GM12878 (cell line): ENCODE data around the gene CLDN16. TPM values are rescaled to one million over a fixed set of nuclear protein-coding genes. Genes with fewer than 3 reads are reported as not detected.

Experiments
- ATAC-seq: fragments of 200-7000 bp; cut with Tn5 transposase; 3 replicates; pipeline ENCODE4 v1.9.1; 2020; ENCODE audit warnings: mild to moderate bottlenecking, moderate library complexity
- BruUV-seq: library from RNA; stranded (reverse); fragments of 400-500 nt; replicated peaks from 2 replicates; lab custom pipeline; 2021; lab: Mats Ljungman, UMichigan
- CTCF ChIA-PET: fragments of 300-600 bp; sonication (Branson Sonifier 250); formaldehyde crosslinking; extraction: SDS; loops from one replicate; lab custom pipeline; 2021; ENCODE audit warnings: inconsistent platforms; lab: Yijun Ruan, JAX
- POLR2A ChIA-PET: fragments of 350-600 bp; formaldehyde crosslinking; extraction: SDS; loops from one replicate; lab custom pipeline; 2021; ENCODE audit warnings: inconsistent platforms; lab: Charles Lee
- RAD21 ChIA-PET: fragments of 300-600 bp; sonication (Branson Sonifier 250); formaldehyde crosslinking; loops from one replicate; lab custom pipeline; 2023; ENCODE audit warnings: antibody characterized with exemption; ENCODE audit not compliant: unreplicated experiment; lab: Charles Lee
- SMC1A ChIA-PET: fragments of 300-600 bp; sonication (Branson Sonifier 250); formaldehyde crosslinking; loops from one replicate; lab custom pipeline; 2023; ENCODE audit not compliant: unreplicated experiment, uncharacterized antibody; lab: Charles Lee
- DNase-seq: peaks from one replicate; pipeline ENCODE4 v3.0.0-alpha.2; 2011; ENCODE audit warnings: low read depth, low spot score
- FAIRE-seq: peaks from 3 replicates; lab custom pipeline; 2011; peaks lifted over from hg19 to GRCh38; lab: Jason Lieb, UNC
- H2AFZ ChIP-seq: 2 replicates; pipeline ENCODE4 v1.6.0; 2011; ENCODE audit warnings: low read depth, low read length, control low read depth; ENCODE audit not compliant: control insufficient read depth
- H3K27ac ChIP-seq: 2 replicates; pipeline ENCODE4 v1.5.1; 2011; ENCODE audit warnings: control low read depth; ENCODE audit not compliant: control insufficient read depth, insufficient read depth
- H3K27me3 ChIP-seq, 2 experiments: replicated peaks in 1 of 2; 2 replicates each; pipeline versions ENCODE4 v1.6.0 to v1.6.1; 2011; ENCODE audit warnings: low read length in 1 of 2; ENCODE audit not compliant: control insufficient read depth in 2 of 2, insufficient read depth in 2 of 2
- H3K36me3 ChIP-seq, 2 experiments: 2 replicates each; pipeline ENCODE4 v1.5.1; 2011; ENCODE audit warnings: low read length in 1 of 2; ENCODE audit not compliant: control insufficient read depth in 2 of 2, insufficient read depth in 2 of 2
- H3K4me1 ChIP-seq: 2 replicates; pipeline ENCODE4 v1.6.1; 2011; ENCODE audit warnings: mild to moderate bottlenecking, low read length, moderate library complexity, mixed read lengths; ENCODE audit not compliant: control insufficient read depth, insufficient read depth
- H3K4me2 ChIP-seq: 2 replicates; pipeline ENCODE4 v1.6.0; 2011; ENCODE audit warnings: control low read depth; ENCODE audit not compliant: control insufficient read depth, insufficient read depth
- H3K4me3 ChIP-seq: fragments of 200-600 bp; sonication (generic); 2 replicates; pipeline ENCODE4 v1.5.1; 2016
- H3K79me2 ChIP-seq: 2 replicates; pipeline ENCODE4 v1.6.0; 2011; ENCODE audit warnings: low read length; ENCODE audit not compliant: control insufficient read depth, insufficient read depth
- H3K9ac ChIP-seq: 2 replicates; pipeline ENCODE4 v1.8.0; 2011; ENCODE audit warnings: low read length, control low read depth, mixed read lengths; ENCODE audit not compliant: control insufficient read depth, insufficient read depth
- H3K9me3 ChIP-seq: replicated peaks from 3 replicates; pipeline ENCODE4 v1.5.1; 2011; ENCODE audit warnings: mild to moderate bottlenecking, low read length; ENCODE audit not compliant: control insufficient read depth, insufficient read depth
- H4K20me1 ChIP-seq: 2 replicates; pipeline ENCODE4 v1.6.0; 2011; ENCODE audit not compliant: control insufficient read depth, insufficient read depth
- ASH2L ChIP-seq: fragments of 300-600, 200-600 bp; sonication (generic); IDR thresholded peaks from 2 replicates; pipeline ENCODE4 v1.6.1; 2017; ENCODE audit warnings: low read depth, mild to moderate bottlenecking, borderline replicate concordance
- BCL11A ChIP-seq: IDR thresholded peaks from 2 replicates; pipeline ENCODE4 v1.6.1; 2011; ENCODE audit warnings: low read depth, low read length
- EP300 ChIP-seq, 2 experiments: fragments of 150-350 bp in 1 of 2; IDR thresholded peaks; 2 replicates each; pipeline ENCODE4 v1.6.1; 2011 to 2012; ENCODE audit warnings: low read depth in 2 of 2, low read length in 2 of 2, borderline replicate concordance in 1 of 2, improper control_type of control experiment in 1 of 2, inconsistent platforms in 1 of 2; ENCODE audit not compliant: control insufficient read depth in 1 of 2
- ETV6 ChIP-seq, 2 experiments: fragments of 450-650 bp in 1 of 2; IDR thresholded peaks in 1 of 2; conservative IDR thresholded peaks in 1 of 2; 2 replicates each; pipeline ENCODE4 v1.6.1; 2014; ENCODE audit warnings: antibody characterized with exemption in 1 of 2, borderline replicate concordance in 1 of 2, low read depth in 1 of 2, mild to moderate bottlenecking in 1 of 2, moderate library complexity in 1 of 2
- HCFC1 ChIP-seq: fragments of 150-350 bp; IDR thresholded peaks from 2 replicates; pipeline ENCODE4 v1.6.1; 2014; ENCODE audit warnings: low read length
- HDGF ChIP-seq: fragments of 450-650 bp; IDR thresholded peaks from 2 replicates; pipeline ENCODE4 v1.6.1; 2016; ENCODE audit warnings: antibody characterized with exemption
- NFYA ChIP-seq: IDR thresholded peaks from 2 replicates; pipeline ENCODE4 v1.6.1; 2011; ENCODE audit warnings: low read depth, mild to moderate bottlenecking, low read length, improper control_type of control experiment, borderline replicate concordance
- RAD21 ChIP-seq: IDR thresholded peaks from 2 replicates; pipeline ENCODE4 v1.6.1; 2011; ENCODE audit warnings: mild to moderate bottlenecking, low read depth, low read length, moderate library complexity; ENCODE audit not compliant: insufficient read depth
- RELA ChIP-seq: fragments of 450-650 bp; IDR thresholded peaks from 2 replicates; pipeline ENCODE4 v1.8.0; 2014; ENCODE audit warnings: borderline replicate concordance; ENCODE audit not compliant: partially characterized antibody
- SMAD5 ChIP-seq: IDR thresholded peaks from 2 replicates; pipeline ENCODE4 v1.6.1; 2016; ENCODE audit warnings: antibody characterized with exemption, low read depth
- TAF1 ChIP-seq: IDR thresholded peaks from 2 replicates; pipeline ENCODE4 v1.6.1; 2011; ENCODE audit warnings: mild to moderate bottlenecking, low read depth, low read length, borderline replicate concordance
- WGBS: methylation state at CpG from one replicate; pipeline ENCODE4 v1.1.6; 2016; ENCODE audit warnings: low lambda C conversion rate; ENCODE audit not compliant: insufficient replicate concordance, insufficient coverage; ENCODE audit errors: missing lambda C conversion rate; 5-methylcytosine and 5-hydroxymethylcytosine counted together
- in situ Hi-C: fragments of 300-500 bp; cut with MboI; formaldehyde crosslinking; loops from 9 replicates; pipeline ENCODE4 v1.14.3; 2018; ENCODE audit warnings: mixed read lengths
- intact Hi-C: fragments of 100-400 bp; cut with micrococcal nuclease; formaldehyde crosslinking; loops from one replicate; pipeline ENCODE4 v1.14.2; 2022; ENCODE audit not compliant: unreplicated experiment
- polyA plus RNA-seq, 11 experiments: library from polyadenylated mRNA; depleted of rRNA in 4 of 11; unstranded in 6 of 11; stranded (reverse) in 5 of 11; fragments of >200 nt; fragmentation: Nextera tagmentation in 4 of 11; fragmentation: Illumina TruSeq in 1 of 11; extraction: Ambion mirVana in 4 of 11; extraction: Trizol in 1 of 11; gene quantifications; 1 replicate in 1 of 11; 2 replicates in 10 of 11; pipeline versions ENCODE4 v1.2.1 to v1.2.3, GENCODE V29; 2011 to 2016; ENCODE audit warnings: inconsistent platforms in 2 of 11, missing spikeins in 2 of 11, low read depth in 1 of 11
- total RNA-seq, 4 experiments: library from RNA; depleted of rRNA in 3 of 4; stranded (reverse); fragments of >200 nt in 3 of 4; fragmentation: Illumina TruSeq in 1 of 4; extraction: Trizol in 1 of 4; gene quantifications; 2 replicates each; pipeline versions ENCODE4 v1.2.1 to v1.2.3, GENCODE V29; 2013 to 2021
- TF ChIP-seq, protein P1 (sequence below): IDR thresholded peaks from 2 replicates; pipeline ENCODE4 v1.6.1; 2012; ENCODE audit warnings: improper control_type of control experiment, low read depth, low read length; ENCODE audit not compliant: insufficient replicate concordance

The CLDN16 gene
- total and polyA plus RNA-seq, 10 of the 15 experiments (the other 5 are each of a cell fraction or from before 2014, with no cell fraction given), result 3.2 to 26.6 (median 4.0) TPM

DNA sequence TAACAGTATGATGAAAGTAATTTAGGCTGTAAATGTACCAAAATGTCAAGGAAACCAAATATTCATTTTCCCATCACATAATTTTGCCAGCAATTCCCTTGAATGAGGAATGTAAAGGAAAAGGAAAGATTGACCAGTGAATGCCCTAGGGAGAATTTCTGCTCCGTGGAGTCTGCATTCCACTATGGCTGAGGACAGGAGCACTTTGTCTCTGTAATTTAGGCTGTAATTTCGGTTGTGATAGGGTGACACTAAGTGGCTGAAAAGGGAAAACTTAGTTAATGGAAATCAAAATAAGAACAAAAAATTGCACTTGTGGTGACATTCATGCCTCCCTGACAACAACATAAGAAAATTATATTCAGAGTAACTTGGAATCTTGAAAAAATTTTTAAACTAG lies 70.1 kb downstream of the CLDN16 start:
- BruUV-seq, result no TSS peak
- ChIA-PET POLR2A (no interaction called here), CTCF (interaction anchor here (1.8 kb wide), 1 partner anchor 74 kb away, joined by 5 read pairs; no protein-coding TSS in a partner anchor), RAD21 (interaction anchor here (0.7 kb wide), 1 partner anchor 74 kb away, joined by 5 read pairs; no protein-coding TSS in a partner anchor), SMC1A (interaction anchor here (0.8 to 1.8 kb wide), 2 partner anchors 15 to 497 kb away, joined by 3 to 5 read pairs; no protein-coding TSS in a partner anchor)
- Histone ChIP-seq H3K27ac (no peak overlapping the region), H3K27me3 (no peaks in the 10 kb centered on the region), H3K79me2 (no peaks in the 10 kb centered on the region), H3K36me3 (no peaks in the 10 kb centered on the region), H3K9me3 (no peaks in the 10 kb centered on the region), H3K9ac (no peak overlapping the region), H2AFZ (no peak overlapping the region), H3K4me1 (no peaks in the 10 kb centered on the region), H4K20me1 (no peaks in the 10 kb centered on the region), H3K4me3 (no peak overlapping the region), H3K4me2 (no peak overlapping the region)
- intact Hi-C loops, result no loop called here
- FAIRE-seq (no peak), ATAC-seq (no peak), DNase-seq (no peak)
- 0% methylated on average over 2 of the region's 2 CpGs for WGBS
- in situ Hi-C loops, result no loop called here
- TF ChIP-seq SMAD5, result no peak
- TF ChIP-seq NFYA, result no peak
- TF ChIP-seq RELA, result no peak
- TF ChIP-seq ETV6 (conservative IDR thresholded peaks at IDR 0.05 in 1 of 2, IDR thresholded peaks at IDR 0.05 in 1 of 2; ENCODE audit: borderline replicate concordance in 1 of 2, low read depth in 1 of 2), result no peak
- TF ChIP-seq, protein P1, sequence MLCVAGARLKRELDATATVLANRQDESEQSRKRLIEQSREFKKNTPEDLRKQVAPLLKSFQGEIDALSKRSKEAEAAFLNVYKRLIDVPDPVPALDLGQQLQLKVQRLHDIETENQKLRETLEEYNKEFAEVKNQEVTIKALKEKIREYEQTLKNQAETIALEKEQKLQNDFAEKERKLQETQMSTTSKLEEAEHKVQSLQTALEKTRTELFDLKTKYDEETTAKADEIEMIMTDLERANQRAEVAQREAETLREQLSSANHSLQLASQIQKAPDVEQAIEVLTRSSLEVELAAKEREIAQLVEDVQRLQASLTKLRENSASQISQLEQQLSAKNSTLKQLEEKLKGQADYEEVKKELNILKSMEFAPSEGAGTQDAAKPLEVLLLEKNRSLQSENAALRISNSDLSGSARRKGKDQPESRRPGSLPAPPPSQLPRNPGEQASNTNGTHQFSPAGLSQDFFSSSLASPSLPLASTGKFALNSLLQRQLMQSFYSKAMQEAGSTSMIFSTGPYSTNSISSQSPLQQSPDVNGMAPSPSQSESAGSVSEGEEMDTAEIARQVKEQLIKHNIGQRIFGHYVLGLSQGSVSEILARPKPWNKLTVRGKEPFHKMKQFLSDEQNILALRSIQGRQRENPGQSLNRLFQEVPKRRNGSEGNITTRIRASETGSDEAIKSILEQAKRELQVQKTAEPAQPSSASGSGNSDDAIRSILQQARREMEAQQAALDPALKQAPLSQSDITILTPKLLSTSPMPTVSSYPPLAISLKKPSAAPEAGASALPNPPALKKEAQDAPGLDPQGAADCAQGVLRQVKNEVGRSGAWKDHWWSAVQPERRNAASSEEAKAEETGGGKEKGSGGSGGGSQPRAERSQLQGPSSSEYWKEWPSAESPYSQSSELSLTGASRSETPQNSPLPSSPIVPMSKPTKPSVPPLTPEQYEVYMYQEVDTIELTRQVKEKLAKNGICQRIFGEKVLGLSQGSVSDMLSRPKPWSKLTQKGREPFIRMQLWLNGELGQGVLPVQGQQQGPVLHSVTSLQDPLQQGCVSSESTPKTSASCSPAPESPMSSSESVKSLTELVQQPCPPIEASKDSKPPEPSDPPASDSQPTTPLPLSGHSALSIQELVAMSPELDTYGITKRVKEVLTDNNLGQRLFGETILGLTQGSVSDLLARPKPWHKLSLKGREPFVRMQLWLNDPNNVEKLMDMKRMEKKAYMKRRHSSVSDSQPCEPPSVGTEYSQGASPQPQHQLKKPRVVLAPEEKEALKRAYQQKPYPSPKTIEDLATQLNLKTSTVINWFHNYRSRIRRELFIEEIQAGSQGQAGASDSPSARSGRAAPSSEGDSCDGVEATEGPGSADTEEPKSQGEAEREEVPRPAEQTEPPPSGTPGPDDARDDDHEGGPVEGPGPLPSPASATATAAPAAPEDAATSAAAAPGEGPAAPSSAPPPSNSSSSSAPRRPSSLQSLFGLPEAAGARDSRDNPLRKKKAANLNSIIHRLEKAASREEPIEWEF, result no peak
- TF ChIP-seq EP300 (IDR thresholded peaks at IDR 0.05; ENCODE audit: borderline replicate concordance in 1 of 2, control insufficient read depth in 1 of 2, low read depth in 2 of 2, low read length in 2 of 2), result no peak
- no peak for TF ChIP-seq RAD21
- no peak for TF ChIP-seq TAF1
- TF ChIP-seq ASH2L, result no peak
- TF ChIP-seq HCFC1, result no peak
- no peak for TF ChIP-seq BCL11A
- no peak for TF ChIP-seq HDGF
